Fibroblast of lung (primary cell): Measurements from ENCODE around the gene MYO1E.

ENCODE experiments used
- CTCF ChIP-seq, 2 donors: IDR thresholded peaks in 1 of 2; conservative IDR thresholded peaks in 1 of 2; 1 replicate in 1 of 2; 2 replicates in 1 of 2; pipeline ENCODE4 v1.5.1; 2011 to 2012; ENCODE audit warnings: low read length in 2 of 2, control low read depth in 1 of 2, inconsistent platforms in 1 of 2, low read depth in 1 of 2, mild to moderate bottlenecking in 1 of 2
- EZH2 ChIP-seq: IDR thresholded peaks from 2 replicates; pipeline ENCODE4 v1.5.1; 2012; ENCODE audit warnings: low read length, control low read depth, mild to moderate bottlenecking; ENCODE audit errors: missing control alignments

DNA sequence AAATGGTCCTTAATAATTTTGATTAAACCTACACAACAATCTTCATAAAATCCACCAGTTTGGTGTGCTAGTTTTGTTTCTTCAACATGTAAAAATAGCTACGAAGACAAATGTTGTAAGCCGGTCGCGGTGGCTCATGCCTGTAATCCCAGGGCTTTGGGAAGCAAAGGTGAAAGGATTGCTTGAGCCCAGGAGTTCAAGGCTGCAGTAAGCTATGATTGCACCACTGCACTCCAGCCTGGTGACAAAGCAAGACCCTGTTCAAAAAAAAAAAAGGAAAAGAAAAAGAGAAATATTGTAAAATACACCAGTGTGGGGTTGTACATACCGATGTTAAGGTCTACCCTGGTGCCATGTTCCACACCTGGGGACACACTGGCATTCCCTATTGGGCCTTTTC is 91.0 kb downstream of the MYO1E start:
- TF ChIP-seq CTCF (conservative IDR thresholded peaks at IDR 0.05 in 1 of 2, IDR thresholded peaks at IDR 0.05 in 1 of 2; ENCODE audit: low read depth in 1 of 2, low read length in 2 of 2) (no peak), EZH2 (no peak)
